NCI-H2196 treated with DMSO at 0.1 percent for 48 hours (cell line): Measurements from ENCODE around the gene RRBP1.

Experiments used
- DNase-seq: peaks from one replicate; lab custom pipeline; 2025; ENCODE audit not compliant: unreplicated experiment; lab: John Stamatoyannopoulos, UW

The RRBP1 gene

DNA sequence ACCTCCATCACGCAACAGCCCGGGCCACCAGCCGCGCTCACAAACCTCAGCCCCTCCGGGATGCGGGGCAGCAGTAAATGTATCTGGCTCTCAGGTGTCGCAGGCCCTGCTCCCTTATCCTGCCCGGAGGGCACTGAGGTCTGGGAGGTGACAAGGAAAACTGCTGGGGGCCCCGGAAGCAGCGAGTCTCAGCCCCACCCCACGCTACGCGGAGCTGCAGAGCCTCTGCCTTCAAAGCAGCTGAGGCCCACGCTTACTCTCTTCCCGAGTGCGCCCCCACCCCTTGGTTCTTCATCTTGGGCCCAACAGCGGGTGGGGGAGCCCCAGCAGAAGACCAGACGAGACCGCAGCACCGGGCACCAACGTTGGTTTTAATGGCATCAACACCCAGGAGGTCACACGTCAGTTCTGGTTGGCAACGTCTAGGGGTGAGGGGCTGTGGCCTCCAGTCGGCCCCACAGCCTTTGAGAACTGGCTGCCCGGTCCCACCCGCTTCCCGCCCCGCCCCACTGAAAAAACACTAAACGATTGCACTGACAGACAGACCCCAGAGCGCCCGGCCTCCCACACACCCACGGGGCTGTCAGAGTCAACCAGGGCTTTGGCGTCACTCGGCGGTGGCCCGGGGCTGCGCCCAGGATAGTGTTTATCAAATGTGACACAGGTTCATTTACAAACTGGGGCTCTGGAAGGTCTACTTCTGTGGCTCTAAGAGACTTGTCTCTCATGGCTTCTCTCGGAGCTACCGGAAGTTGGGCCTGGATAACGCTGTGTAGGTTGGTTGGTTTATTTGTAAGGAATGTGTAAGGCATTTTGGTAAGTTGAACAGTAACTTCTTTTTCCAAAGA, 68.5 kb downstream of the RRBP1 start:
- no peak for DNase-seq

DNA sequence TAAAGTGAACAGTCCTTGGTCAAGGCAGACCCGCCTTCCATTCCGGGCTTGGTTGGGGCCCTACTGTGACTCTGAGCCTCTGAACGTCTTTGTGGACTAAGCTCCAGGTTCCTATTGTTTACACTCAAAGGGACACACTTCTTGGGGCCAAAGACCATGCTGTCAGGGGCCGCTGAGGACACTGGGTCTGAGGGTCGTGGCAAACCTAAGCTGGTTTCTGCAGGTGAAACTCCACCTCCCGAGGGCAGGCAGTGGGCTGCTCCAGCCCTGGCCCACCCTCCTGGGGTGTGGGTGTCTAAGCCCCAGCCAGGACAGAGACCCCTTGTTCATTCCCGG, 69.1 kb downstream of the RRBP1 start:
- DNase-seq: no peak

DNA sequence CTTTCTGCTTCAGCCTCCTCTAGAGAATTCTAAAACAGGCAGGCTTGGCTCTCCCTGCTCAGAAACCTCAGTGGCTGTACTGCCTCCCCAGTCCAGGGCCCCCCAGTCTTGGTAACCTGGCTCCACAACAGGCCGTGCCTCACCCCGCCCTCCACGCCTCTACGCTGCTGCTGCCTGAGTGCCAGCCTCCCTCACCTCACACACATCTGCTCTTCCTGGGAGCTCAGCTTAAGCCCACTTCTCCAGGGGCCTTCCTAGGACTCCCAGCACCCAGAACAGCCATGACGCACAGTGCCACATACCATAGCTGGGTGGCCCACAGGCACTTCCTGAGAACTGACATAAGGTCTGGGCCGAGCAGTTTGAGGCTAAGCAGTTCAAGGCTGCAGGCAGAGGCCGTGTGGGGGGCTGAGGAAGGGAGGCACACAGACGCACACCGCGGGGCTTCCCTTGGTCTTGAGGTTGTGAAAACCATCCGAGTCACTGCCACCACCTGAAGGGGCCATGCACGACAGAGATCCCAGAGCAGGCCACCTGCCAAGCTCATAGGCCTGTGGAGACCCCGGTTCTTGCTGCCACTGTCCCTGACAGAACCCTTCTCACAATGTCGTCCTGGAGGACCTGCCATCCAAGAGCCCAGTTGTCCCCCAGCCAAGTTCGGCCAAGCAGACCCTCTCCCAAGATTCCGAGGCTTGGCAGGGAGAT, 69.6 kb downstream of the RRBP1 start:
- no peak for DNase-seq

DNA sequence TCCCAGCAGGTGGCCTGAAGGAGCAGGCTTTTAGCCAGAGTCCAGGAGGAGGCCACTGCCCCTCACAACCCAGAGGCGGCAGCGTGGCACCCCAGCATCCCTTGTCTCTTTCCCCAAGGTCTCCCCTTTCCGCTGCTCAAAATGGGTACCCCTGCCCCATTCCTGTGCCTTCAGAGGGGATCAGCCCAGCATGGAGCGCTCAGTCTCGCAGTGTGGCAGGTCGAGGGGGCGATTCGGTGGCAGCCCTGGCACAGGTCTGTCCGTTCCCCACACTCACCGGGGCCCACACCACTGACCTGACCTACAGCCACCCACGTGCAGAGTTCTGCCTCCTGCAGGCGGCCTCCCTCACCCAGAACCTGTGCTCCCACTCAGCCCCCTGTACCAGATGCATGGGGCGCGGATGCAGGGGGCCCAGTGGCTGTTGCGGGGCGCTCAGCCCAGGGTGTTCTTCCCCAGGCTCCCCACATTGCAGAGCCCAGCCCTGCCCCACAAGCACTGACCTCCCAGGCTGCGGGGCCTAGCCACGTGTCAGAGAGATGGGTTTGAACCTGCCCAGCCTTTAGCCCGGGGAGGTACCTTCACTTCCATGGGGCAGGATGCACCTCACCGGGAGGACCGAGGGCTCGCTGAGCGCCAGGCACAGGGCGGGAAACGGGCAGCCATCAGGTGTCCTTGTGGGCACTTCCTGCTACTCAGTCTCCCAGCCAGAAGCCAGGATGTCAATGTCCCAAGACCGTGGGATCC, 70.3 kb downstream of the RRBP1 start:
- peak; percentile 10 for DNase-seq

DNA sequence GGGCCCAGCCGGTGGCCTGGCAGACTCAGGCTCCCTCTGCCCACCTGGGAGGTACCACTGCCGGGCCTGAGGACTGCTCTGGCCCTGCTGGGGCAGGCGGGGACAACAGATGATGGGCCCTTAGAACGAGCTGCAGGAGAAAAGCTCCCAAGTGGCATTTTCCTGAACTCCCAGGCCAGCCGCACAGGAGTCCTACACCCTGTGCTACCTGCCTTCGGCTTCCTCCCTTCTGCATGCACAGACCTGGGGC, 70.8 kb downstream of the RRBP1 start:
- no peak for DNase-seq

DNA sequence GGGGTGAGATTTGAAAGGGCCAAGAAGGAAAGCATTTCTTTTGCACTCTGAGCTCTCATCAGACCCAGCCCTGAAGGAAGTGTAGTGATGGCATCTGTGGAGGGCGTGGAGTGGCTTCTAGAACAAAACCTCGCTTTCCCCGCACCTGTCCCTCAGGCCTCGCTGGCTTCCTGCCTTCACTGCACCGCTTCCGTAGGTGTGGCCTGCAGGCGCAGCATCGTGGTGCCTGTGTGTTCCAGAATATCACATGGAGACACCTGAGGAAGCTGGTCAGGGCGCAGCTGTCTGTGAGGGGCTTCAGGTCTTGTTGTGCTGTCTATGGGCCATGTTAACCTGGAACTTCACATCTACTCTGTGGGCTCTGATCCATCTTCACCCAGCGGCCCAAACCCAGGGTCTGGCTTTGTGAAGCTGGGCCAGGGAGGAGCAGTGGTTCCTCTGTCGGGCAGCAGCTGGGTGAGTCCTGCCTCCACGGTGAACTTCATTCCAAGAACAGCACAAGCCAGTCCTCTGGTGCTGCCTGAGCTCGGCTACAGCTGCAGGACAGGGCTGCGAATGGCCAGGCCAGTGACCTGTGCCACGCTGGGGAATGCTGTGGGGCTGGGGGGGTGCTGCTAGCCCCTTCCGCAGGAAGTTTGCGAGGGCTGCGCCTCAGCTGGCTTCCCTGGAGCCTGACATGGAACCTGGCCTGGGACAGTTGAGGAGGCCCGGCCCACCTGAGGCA, 71.3 kb downstream of the RRBP1 start:
- no peak for DNase-seq

DNA sequence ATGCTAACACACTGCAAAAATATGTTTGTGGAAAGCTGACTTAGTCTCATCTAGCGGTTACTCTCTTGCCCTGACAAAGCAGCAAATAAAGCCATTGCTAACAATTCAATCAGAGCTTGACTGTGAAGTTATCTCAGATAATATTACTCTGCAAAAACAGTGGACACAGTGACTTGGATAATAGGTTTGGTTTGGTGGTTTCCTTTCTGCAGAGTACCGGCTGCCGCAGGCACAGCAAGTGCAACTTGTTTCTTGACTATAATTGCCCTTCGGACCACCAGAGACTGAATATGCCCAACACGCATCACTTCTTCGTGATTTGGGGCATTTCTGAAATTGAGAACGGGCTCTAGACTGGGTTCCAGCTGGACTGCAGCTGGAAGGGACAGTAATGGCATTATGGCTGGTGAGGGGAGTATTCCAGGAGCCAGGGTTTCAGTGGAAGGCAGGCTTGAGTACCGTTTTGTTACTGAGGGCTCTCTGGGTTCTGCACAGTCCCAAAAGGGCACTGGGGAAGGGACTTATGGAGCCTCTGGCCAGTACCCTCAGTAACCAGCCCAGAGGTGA, 72.1 kb downstream of the RRBP1 start:
- DNase-seq: no peak

DNA sequence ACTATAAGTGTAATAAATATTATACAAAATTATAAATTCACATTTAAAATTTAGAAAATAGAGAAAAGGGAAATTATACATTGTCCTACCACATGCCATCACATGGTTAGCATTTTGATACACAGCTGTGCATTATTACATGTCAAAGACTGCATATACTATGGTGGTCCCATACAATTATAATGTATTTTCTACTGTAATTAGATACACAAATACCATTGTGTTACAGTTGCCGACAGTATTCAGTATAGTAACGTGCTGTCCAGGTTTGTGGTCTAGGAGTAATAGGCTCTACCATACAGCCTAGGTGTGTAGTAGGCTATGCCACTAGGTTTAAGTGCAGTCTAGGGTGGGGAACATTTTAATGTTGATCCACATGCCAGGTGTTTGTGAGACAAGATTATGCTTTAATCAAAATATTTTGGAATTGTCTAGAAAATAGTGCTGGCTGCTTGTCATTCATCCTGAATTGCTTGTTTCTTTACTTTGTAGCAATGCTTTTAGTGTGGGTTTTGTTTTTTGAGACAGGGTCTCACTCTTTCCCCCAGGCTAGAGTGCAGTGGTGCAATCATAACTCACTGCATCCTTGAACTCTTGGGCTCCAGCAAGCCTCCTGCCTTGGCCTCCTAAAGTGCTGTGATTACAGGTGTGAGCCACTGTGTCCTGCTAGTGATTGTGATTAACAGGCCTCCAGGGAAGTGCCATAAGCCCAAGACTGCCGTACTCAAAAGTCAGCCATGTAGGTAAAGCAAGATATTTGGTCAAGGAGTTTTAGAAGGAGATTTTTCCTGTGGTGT, 73.1 kb downstream of the RRBP1 start:
- no peak for DNase-seq

DNA sequence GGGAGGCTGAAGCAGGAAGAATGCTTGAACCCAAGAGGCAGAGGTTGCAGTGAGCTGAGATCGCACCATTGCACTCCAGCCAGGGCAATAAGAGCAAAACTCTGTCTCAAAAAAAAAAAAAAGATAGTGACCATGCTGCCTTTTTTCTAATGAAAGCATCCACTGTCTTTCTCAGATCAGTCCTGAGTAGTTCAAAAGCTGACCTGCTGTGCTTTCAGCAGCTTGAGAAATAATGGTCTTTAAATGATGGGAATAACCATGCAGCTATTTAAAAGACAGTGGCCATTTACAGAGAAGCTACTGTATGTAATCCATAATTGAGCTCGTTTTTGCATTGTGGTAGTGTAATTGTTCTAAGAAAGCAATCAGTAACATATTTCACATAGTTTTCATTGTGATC, 76.0 kb downstream of the RRBP1 start:
- DNase-seq: no peak

DNA sequence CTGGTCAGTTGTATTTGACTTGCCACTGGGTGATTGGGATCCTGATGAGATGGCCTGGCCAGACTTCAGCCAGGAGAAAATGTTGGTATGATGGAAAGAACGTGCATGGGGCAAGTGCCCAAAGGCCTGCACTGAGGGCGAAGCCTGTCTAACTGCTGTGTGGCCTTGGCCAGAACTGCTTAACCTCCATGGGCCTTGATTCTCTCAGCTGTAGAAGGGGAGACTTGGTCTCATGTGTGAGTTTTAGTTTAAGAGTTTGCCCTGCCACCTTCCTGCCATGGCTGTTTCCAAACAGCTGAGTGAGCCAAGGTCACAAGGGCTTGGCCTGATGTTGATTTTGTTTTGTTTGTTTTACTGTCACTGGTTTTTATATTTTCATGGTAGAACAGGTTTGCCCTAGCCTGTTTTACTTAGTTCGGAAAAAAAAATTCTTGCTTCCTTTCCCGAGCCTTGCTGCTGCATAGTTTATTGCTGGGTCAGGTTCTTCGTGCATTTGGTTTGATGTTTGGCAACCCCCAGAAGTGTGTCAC, 76.8 kb downstream of the RRBP1 start:
- no peak for DNase-seq

DNA sequence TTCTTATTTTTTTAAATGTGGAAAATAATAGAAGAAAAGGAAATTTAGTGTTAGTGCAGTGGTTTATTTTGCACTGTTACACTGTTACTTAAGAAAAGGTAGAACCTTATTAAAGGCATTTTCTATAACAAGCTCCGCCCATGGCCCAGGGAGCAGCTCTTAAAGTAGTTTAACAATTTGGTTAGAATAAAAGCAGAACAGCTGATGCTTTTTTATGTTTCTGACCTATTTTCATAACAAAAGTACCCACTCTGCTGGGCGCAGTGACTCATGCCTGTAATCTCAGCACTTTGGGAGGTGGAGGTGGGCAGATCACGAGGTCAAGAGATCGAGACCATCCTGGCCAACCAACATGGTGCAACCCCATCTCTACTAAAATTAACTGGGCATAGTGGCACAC, 79.5 kb downstream of the RRBP1 start:
- no peak for DNase-seq

DNA sequence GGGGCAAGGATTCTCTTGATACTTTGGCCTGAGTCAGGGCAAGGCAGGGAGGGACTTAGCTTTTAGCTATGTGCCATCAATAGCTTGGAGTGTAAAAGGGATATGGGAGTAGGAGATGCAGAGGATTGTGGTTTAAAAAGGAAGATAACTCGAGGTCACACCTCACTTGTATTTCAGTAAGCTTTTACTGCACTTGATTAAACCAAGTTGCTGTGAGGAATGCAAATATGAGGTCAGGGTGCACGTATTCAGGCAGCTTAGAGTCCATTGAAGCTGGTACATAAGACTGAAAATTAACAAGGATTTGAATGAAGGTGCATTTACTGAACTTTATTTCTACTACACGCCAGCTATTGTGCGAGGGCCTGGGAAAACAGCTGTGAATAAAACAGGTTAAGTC, 80.1 kb downstream of the RRBP1 start:
- DNase-seq: no peak

DNA sequence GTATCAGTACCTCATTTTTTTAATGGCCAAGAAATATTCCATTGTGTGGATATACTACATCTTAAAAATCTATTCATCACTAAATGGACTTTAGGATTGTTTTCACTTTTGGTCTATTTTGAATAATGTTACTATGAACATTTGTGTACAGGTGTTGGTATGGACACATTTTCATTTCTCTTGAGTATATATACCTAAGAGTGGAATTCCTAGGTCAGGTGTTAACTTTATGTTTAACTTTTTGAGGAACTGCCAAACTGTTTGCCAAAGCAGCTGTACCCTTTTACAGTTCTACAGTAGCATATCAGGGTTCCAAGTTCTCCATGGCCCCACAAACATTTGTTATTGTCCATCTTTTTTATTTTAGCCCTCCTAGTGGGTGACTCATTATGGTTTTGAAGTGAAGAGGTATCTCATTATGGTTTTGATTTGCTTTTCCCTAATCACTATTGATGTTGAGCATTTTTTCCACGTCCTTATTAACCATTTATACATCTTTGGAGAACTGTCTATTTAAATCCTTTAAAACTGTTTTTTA, 84.0 kb downstream of the RRBP1 start:
- no peak for DNase-seq

DNA sequence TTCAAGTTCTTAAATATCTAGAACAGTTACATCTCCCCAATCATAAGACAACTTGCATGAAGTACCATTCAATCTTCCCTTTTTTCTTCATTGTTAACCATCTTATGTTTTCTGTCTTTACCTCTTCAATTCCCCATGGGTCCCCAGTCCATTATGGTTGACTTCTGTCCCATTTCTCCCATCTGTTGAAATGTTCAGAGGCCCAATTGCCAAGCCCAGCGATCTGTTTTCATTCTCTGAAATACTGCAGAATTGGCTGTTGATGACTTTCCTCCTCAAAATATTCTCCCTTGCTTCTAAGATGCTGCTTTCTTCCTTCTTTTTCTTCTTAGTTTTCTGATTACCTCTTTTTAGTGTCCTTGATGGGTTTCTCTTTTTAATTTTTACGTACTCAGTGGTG, 86.2 kb downstream of the RRBP1 start:
- DNase-seq: no peak

DNA sequence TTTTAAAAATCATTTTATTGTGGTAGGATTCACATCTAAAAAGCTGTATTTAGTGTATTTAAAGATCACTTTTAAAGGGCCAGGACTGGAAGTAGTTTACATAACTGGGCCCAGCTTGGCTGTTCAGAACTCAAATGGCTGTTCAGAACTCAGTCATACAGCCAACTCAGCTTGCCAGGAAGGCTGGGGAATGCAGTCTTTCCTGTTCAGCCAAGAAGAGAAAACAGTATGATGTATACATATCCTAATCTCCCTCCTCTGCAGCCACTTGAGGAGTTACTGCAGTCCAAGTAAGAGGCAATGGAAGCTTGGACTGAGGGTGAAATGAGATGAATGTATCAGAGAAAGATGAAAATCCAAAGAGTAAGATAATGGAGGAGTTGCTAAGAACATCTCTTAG, 87.6 kb downstream of the RRBP1 start:
- no peak for DNase-seq

DNA sequence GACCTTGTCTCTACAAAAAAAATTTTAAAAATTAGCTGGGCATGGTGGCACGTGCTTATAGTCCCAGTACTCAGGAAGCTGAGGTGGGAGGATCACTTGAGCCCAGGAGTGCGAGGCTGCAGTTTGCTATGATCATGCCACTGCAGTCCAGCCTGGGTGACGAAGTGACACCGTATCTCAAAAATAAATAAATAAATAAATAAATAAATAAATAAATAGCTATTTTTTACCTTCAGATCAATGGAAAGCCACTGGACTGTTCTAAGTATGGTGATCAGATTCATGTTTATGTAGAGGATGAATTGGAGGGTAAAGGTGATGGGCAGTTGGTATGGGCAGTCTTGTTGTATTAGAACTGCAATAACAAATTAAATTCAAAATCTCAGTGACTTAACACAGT, 88.1 kb downstream of the RRBP1 start:
- no peak for DNase-seq

DNA sequence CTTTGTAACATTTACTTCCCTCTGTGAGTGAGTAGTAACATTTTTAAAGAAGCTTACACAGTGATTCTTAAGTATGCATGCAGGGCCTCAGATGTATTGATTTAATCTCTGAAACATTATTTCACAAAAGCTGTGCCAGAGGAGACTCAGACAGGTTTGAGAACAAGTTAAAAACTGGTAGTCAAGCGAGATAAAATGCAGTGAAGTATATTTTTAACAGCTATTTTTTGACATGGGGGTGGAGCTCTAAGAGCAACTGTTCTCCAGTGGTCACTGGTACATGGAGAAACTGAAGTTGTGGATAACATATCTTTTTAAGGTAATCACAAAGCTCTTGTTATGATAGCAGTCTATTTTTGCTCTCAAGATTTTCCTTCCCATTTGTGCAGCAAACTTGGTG, 91.8 kb downstream of the RRBP1 start:
- no peak for DNase-seq

DNA sequence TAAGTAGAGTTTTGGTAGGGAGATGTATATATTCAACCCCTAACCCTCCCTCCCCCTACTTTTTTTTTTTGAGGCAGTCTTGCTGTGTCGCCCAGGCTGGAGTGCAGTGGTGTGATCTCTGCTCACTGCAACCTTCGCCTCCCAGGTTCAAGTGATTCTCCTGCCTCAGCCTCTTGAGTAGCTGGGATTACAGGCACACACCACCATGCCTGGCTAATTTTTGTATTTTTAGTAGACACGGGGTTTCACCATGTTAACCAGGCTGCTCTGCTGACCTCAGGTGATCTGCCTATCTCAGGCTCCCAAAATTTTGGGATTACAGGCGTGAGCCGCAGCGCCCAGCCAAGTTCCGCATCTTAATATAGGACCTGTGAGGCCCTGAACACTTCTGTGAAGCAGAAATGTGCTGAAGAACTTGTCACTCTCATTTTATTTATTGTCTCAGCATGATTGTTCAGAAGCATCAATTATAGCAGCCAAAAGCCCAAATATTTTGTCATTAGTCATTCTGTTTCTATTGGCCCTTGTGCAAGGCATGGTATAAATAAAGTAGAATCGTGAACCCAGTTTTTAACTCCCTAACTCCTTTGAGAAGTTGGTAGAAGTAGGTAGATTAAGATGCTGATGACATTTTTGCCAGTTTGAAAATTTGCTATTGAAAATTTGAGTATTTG, 92.7 kb downstream of the RRBP1 start:
- DNase-seq: no peak

DNA sequence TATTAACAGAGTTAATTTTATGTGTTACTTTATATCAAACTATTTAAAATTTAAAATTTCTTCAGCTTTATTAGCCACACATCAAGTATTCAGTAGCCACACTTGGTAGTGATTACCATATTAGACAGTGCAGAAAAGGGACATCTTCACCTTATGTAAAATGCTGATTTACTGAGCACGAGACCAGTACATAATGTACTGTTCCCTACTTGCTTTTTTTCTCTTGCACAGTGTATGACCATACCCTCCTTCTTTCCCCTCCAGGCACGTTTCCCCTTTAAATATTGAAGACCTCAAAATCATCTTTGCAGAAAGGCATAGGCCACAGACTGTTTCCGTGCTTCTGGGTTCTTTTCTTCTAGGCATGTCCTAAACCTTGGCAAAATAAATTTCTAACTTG, 94.2 kb downstream of the RRBP1 start:
- no peak for DNase-seq

DNA sequence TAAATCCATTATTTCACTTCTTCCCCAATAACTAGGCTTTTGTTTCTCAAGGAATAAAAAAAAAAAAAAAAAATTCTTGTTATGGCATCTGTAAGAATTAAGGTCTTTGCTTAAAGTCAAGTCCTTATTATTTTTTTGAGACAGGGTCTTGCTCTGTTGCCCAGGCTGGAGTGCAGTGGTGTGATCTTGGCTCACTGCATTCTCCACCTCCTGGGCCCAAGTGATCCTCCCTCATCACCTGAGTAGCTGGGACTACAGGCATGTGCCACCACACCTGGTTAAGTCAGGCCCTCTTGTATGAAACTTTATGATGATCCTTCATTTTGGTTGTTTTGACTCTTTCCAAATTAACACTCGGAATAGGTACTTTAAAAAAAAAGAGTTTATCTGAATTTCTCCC, 94.9 kb downstream of the RRBP1 start:
- no peak for DNase-seq
